ENCODE measurements around the gene AURKB. TPM values are rescaled to one million over a fixed set of nuclear protein-coding genes. Genes with fewer than 3 reads are reported as not detected.

AURKB gene
- total and polyA plus RNA-seq, 2 of the 13 experiments (the other 11 are each of a cell fraction or from before 2014, with no cell fraction given) = 29.5 to 75.3 TPM

GRCh38 chr17:8187517-8188262 lies 22.7 kb downstream of the AURKB start:
- peak overlapping the region; percentile 98 for H3K4me2 ChIP-seq (ENCODE audit: low read depth, low read length)
- ATAC-seq = peak; percentile 62
- ChIA-PET CTCF (ENCODE audit: low intra/inter-chr PET ratio, low total read pairs) (interaction anchor here (1.3 kb wide), 1 partner anchor 49 kb away, joined by 6 read pairs; no protein-coding TSS in a partner anchor), POLR2A (interaction anchor here (0.6 to 9.9 kb wide), 11 partner anchors 12 to 248 kb away, joined by 3 to 160 read pairs (median 9); partner anchors contain the start of genes AURKB, CTC1, NDEL1 and PFAS)
- H3K79me2 ChIP-seq (ENCODE audit: insufficient read depth, low read length) = peaks cover 8% of the 10 kb centered on the region
- H3K4me1 ChIP-seq (ENCODE audit: insufficient read depth, low read length) = peaks cover 39% of the 10 kb centered on the region
- DNase-seq (ENCODE audit: low spot score) = peak; percentile 99
- BruUV-seq (replicated peaks) = TSS peak; percentile 100
- H3K27ac ChIP-seq (ENCODE audit: extremely low read length, insufficient read depth, low read length) = peak overlapping the region; percentile 81
- no peak overlapping the region for H2AFZ ChIP-seq (ENCODE audit: low read length)
- peak overlapping the region; percentile 82 for H3K9ac ChIP-seq (ENCODE audit: insufficient read depth, low read depth, low read length)
- peak; percentile 98 for FAIRE-seq
- peak overlapping the region; percentile 74 to 93 (median 77) for H3K4me3 ChIP-seq (replicated peaks in 1 of 3; ENCODE audit: insufficient read depth in 1 of 3, low read depth in 2 of 3, low read length in 3 of 3)
- under 1% methylated on average over 25 of the region's 25 CpGs for WGBS (ENCODE audit: low lambda C conversion rate)
- H3K9me3 ChIP-seq (ENCODE audit: low read length) = no peaks in the 10 kb centered on the region
- no peaks in the 10 kb centered on the region for H3K36me3 ChIP-seq (replicated peaks in 1 of 2; ENCODE audit: control insufficient read depth in 1 of 2, insufficient read depth in 2 of 2, low read length in 2 of 2)
- H4K20me1 ChIP-seq (ENCODE audit: insufficient read depth, low read length) = peaks cover 6% of the 10 kb centered on the region
- intact Hi-C loops (cut with micrococcal nuclease; ENCODE audit: unreplicated experiment) (loop anchor here (1.0 to 5.0 kb wide), 3 partner anchors 34 to 69 kb away; partner anchors contain the start of gene ALOXE3), in situ Hi-C loops (cut with HindIII; ENCODE audit: extremely low pct_ligation_motif_present, low pct_unique_long_range_greater_than_20kb) (loop anchor here (5.0 to 10.0 kb wide), 2 partner anchors 35 to 63 kb away; partner anchors contain the start of gene HES7)
- no peaks in the 10 kb centered on the region; a peak in 1 of 5 replicates for H3K27me3 ChIP-seq (ENCODE audit: control insufficient read depth in 1 of 2, insufficient read depth in 2 of 2, low read length in 2 of 2)
- TF ChIP-seq ZNF460 (CRISPR knock-in tag; IDR thresholded peaks at IDR 0.05; ENCODE audit: borderline replicate concordance) (no peak), RFXANK (CRISPR knock-in tag; IDR thresholded peaks at IDR 0.05) (no peak), ZNF780A (CRISPR knock-in tag; IDR thresholded peaks at IDR 0.05) (no peak), ZNF746 (CRISPR knock-in tag; IDR thresholded peaks at IDR 0.05) (no peak), NR2F1 (CRISPR knock-in tag; IDR thresholded peaks at IDR 0.05) (no peak), GATA4 (IDR thresholded peaks at IDR 0.05; ENCODE audit: borderline replicate concordance, low read depth) (no peak), HNF4G (IDR thresholded peaks at IDR 0.05; ENCODE audit: borderline replicate concordance, low read depth, low read length) (0 out of 2 replicates have a peak, but pooled peaks have one; percentile 11), HNF4G (CRISPR knock-in tag; IDR thresholded peaks at IDR 0.05; ENCODE audit: borderline replicate concordance, low read depth) (peak; percentile 57; the same call in 1 of the 2 replicates), ZNF598 (CRISPR knock-in tag; IDR thresholded peaks at IDR 0.05; ENCODE audit: borderline replicate concordance) (no peak), ZNF337 (CRISPR knock-in tag; IDR thresholded peaks at IDR 0.05; ENCODE audit: borderline replicate concordance, low read depth) (no peak), SNRNP70 (IDR thresholded peaks at IDR 0.05; ENCODE audit: low read depth, low read length) (no peak), HNRNPH1 (optimal IDR thresholded peaks at IDR 0.05; ENCODE audit: low read depth, low read length) (no peak), CEBPZ (IDR thresholded peaks at IDR 0.05; ENCODE audit: low read length) (no peak), PPARG (CRISPR knock-in tag; conservative IDR thresholded peaks at IDR 0.05) (no peak; the same call in 1 of the 2 replicates), MXD1 (CRISPR knock-in tag; IDR thresholded peaks at IDR 0.05) (no peak), ZNF678 (CRISPR knock-in tag; IDR thresholded peaks at IDR 0.05) (0 out of 2 replicates have a peak, but pooled peaks have one; percentile 33), XBP1 (CRISPR knock-in tag; IDR thresholded peaks at IDR 0.05) (no peak), PHF5A (CRISPR knock-in tag; IDR thresholded peaks at IDR 0.05; ENCODE audit: low read depth, unreplicated experiment) (no peak)
- TF ChIP-seq, protein P1, sequence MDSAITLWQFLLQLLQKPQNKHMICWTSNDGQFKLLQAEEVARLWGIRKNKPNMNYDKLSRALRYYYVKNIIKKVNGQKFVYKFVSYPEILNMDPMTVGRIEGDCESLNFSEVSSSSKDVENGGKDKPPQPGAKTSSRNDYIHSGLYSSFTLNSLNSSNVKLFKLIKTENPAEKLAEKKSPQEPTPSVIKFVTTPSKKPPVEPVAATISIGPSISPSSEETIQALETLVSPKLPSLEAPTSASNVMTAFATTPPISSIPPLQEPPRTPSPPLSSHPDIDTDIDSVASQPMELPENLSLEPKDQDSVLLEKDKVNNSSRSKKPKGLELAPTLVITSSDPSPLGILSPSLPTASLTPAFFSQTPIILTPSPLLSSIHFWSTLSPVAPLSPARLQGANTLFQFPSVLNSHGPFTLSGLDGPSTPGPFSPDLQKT (CRISPR knock-in tag; IDR thresholded peaks at IDR 0.05; ENCODE audit: borderline replicate concordance) = no peak

Measured in HepG2 (cell line).